ENCODE measurements around the gene ANKH.

DNA sequence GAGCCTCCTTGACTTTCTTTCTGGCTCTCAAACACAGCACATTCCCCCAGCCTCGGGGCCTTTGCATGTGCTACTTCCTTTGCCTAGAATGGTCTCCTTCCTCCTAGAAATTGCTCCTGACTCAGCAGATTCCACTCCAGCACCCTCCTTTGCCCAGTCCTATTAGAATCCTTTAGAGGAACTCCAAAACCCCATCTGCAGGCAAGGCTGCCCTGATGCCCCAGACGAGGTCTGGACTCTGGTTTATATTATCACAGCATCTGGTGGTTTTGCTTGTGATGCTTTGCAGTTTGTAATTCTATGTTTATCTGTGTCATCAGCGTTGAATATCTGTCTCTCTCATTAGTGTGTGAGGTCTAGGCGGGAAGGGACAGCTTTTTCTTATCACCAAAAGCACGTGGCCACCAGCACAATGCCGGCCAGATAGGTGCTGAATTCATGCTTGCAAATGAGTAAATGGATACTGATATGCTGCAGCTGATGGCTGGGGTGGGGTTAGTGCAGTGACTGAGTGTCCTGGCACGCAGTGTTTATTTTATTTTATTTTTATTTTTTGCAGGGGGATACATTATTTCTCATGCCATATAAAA is 30.0 kb upstream of the ANKH start:
- TF ChIP-seq, protein P1, sequence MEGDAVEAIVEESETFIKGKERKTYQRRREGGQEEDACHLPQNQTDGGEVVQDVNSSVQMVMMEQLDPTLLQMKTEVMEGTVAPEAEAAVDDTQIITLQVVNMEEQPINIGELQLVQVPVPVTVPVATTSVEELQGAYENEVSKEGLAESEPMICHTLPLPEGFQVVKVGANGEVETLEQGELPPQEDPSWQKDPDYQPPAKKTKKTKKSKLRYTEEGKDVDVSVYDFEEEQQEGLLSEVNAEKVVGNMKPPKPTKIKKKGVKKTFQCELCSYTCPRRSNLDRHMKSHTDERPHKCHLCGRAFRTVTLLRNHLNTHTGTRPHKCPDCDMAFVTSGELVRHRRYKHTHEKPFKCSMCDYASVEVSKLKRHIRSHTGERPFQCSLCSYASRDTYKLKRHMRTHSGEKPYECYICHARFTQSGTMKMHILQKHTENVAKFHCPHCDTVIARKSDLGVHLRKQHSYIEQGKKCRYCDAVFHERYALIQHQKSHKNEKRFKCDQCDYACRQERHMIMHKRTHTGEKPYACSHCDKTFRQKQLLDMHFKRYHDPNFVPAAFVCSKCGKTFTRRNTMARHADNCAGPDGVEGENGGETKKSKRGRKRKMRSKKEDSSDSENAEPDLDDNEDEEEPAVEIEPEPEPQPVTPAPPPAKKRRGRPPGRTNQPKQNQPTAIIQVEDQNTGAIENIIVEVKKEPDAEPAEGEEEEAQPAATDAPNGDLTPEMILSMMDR (IDR thresholded peaks at IDR 0.05): no peak
- TF ChIP-seq POLR2A (IDR thresholded peaks at IDR 0.05) (no peak), POLR2AphosphoS5 (IDR thresholded peaks at IDR 0.05; ENCODE audit: insufficient read depth in 1 of 2, low read depth in 1 of 2) (no peak)
